ENCODE results near the gene SEPTIN10.
"Not testable (repeated sequence)": the region's sequence is repeated elsewhere in the genome, so short reads cannot be mapped to it uniquely, and the experiment has no call there.

Gene SEPTIN10

DNA sequence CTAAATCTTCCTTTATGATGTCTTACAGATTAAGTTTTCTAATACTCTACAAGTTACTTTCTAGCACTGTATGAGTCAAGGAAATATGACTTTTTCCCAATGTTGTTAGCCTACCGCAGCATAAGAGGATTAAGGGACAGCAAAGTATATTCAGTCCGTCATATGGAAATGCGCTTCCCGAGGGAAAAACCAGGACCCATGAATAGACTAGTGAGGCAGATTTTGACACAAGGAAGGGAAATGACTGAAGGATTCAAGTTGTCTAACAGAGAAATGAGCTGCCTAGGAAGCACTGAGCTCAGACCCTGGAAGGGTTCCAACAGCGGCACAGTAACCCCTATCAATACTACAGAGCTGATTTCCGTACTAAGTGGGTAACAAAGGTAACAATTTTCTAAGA is 12.0 kb downstream of the SEPTIN10 start:
- DNase-seq: no peak

DNA sequence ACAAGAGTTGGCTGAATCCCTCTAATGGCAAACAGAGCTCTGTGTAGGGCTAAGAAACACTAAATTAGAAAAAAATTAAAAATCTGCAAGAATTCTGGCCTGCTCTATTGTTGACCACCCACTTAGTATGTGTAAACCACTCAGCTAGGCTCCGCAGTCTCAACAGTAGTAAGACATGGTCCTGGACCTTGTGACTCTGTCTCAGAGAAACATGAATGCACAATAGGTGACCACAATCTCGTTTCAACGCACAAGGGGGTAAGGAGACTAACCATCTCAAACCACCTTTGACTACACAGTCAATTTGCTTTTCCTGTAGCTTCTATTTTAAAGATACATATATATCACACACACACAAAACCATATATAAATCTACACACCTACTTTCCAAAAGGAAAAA is 16.5 kb downstream of the SEPTIN10 start:
- no peak for DNase-seq

DNA sequence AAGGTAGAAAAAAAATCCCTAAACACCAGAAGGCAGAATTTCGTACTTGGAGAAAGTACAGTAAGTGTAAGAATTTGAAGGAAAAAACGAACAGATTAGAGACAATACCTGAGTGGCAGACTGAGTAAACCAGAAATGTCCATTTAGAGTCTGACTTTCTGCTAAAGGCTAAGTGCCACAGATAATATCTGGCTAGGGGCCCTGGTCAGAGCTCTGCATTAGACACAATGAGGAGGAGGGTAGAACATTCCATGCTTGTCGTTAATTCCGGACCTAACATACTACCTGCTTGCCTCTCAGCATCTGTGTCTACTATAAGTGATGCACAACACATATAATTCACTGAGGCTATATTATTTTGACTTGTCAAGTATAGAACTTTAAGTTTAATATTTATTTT is 18.1 kb downstream of the SEPTIN10 start:
- no peak for DNase-seq

DNA sequence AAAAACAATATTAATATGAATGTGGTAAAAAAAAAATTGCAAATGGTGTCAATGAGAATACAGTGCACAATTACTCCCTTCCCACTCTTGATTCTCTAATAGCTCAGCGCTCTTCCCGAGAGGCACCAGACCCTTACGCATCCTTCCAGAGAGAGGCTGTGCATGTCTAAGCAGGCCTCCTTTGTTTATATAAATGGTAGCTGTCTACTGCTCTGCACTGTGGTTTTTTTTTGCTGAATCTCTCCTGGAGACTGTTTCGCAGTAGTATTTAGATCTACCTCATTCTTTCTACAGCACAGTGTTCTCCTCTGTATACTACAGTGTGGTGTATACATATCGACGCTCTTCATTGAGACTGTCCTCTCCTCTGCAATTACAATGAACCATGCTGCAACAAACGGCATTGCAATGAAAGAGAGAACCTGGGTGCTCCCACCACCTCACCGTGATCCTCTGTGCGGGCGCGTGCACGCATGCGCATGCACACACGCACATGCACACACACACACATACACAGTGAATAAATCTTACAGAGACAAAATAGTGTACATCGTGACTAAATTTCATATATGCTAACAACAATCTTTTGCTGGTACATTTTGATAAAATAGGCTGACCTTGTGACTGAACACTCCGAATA is 19.4 kb downstream of the SEPTIN10 start:
- no peak for DNase-seq

DNA sequence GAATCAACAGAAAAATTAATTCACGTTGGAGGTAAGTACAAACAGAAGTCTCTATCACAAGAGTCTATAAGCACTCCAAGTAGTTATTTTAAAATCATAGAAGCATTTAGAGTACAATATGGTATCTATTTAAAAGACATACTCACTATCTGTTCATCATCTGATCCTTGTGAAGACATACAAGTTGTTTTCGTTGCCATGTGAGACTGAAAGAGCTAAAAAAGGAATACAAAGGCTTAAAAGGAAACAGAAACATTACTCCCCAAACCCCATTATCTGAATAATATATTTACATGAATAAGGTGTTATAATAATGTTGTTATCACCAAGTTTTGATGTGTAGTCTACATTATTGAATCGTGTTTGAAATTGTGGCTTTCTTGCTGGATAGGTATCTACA is 20.9 kb downstream of the SEPTIN10 start:
- no peak for DNase-seq

DNA sequence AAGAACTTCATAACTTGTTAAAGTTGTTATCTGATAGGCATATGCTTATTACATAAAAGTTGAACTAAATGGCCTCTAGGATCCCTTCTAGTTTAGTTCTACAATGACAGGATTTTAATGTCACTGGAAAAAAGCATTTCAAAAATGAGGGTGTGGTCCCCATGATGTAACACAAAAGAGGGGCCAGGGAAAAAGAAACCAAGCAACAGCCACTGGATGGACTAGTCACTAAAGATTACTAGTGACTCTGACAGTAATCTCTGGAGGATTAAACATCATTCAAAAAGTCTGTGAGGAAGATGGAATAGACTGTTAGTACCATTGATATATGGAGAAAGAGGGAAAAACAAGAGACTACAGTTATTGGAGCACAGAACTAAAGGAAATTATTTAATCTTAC is 22.6 kb downstream of the SEPTIN10 start:
- no peak for DNase-seq

DNA sequence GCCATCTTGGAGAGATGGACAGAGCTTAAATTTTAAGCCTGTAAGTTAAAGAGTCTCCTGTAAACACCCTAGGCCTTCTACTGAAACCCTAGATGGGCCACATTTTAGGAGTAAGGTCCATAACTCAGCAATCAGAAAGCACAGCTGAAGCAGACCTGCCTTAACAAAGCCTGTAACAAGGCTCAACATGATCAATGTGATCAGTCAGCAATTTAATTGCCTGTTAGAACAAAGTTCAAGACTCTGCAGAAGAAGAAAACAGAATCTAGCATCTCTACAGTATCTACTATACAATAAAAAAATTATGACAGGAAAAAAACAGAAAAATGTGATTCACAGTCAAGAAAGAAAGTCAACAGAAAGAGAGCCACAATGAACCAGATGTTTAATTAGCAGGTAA is 27.1 kb downstream of the SEPTIN10 start:
- DNase-seq: no peak

DNA sequence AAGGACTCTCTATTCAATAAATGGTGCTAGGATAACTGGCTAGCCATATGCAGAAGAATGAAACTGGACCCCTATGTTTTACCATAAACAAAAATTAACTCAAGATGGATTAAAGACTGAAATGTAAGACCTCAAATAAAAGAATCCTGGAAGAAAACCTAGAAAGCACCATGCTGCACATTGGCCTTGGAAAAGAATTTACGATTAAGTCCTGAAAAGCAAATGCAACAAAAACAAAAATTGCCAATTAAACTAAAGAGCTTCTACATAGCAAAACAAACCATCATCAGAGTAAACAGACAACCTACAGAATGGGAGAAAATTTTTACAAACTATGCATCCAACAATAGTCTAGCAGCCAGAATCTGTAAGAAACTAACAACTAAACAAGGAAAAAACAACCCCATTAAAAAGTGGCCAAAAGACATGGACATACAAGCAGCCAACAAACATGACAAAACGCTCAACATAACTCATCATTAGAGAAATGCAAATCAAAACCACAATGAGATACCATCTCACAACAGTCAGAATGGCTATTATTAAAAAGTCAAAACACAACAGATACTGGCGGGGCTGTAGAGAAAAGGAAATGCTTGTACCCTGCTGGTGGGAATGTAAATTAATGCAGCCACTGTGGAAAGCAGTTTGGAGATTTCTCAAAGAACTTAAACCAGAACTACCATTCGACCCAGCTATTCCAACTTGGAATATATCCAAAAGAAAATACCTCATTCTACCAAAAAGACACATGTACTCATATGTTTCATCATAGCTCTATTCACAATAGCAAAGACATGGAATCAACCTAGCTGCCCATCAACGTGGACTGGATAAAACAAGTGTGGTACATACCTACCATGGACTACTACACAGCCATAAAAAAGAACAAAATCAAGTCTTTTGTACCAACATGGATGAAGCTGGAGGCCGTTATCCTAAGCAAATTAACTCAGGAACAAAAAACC is 30.6 kb downstream of the SEPTIN10 start:
- no peak for DNase-seq

DNA sequence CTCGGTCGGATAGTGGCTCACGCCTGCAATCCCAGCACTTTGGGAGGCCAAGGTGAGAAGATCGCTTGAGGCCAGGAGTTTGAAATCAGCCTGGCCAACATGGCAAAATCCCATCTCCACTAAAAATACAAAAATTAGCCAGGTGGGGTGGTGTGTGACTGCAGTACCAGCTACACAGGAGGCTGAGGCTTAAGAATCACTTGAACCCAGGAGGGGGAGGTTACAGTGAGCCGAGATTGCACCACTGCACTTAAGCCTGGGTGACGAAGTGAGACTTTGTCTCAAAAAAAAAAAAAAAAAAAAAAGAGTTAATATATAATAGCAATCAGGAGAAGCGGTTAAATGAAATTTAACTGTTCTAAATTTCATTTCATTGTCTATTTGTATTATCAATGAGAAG is 36.1 kb downstream of the SEPTIN10 start:
- not testable (repeated sequence) for DNase-seq

DNA sequence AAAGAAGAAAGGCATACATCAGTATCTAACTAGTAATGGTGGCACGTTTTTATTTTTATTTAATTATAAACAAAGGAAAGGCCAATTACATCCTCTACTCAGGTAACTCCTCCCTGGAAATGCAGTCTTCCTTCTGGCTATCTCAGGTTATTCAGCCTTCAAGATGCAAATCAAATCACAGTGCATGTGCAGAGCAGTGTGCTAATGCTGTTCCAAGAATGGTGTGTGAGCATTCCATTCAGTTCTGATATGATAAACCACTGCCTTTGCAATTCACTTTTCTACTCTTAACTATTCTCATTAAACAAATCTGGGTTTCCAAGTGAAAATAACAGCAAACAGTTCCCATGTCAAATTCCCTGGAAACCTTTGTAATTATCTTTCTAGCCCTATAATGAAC is 38.4 kb downstream of the SEPTIN10 start:
- no peak for DNase-seq

DNA sequence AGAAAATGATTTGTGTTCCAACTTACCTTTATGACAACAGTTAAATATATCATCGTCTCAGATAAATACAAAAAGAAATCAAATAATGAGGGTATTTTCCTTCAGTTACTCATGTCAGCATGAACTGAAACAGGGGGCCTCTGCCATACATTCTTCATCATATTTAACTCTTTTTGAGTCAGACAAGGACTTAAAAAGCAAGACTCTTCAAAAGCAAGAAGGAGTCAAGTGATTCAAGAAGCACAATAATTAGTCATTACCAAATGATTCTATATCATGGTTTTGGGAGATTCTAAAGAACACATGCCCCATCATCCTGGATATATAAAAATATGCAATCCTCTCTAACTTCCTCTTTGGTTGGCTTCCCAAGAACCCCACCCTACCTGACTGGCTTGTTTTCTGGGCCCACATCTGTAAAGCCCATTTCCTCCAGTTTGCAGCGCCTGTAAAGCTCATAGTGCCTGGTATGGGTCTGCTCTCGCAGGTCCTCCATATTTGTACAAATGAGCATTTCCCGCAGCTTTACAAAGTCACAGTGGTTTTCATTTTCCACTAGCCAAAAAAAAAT is 49.7 kb downstream of the SEPTIN10 start:
- DNase-seq: no peak

DNA sequence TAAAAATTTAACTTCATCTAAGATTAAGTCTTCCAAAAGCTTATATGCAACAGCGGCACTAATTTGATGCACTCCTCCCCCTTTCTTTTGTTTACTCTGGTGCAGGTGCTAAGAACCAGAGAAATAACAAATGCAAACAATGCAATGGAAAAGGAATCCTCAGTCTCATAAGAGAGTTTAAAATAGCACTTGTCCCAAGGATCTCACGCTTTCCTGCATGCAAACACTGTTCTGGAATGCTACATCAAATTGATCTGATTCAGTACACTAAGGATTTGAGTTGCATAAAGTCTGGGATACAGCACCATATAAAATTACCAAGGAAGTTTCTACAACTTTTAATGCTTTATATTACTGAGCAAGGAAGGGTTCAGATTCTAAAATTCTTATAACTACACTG is 50.5 kb downstream of the SEPTIN10 start:
- no peak for DNase-seq

DNA sequence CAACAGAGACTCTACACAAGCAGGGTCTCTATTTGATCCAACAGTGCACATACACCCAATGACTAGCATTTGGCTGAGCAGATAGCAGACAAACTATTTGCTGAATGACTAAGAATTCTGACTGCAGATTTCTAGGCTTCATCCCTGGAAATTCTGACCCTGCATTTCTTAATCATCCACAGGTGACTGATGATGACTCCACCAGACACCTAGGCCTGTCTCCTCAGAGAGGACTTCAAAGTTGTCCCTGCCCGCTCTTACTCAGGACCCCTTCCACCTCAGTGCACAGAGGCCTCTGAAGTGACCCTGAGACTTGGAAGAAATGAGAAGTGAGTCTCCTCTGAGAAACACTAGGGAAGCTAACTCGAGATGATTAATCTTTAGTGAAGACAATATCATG is 51.3 kb downstream of the SEPTIN10 start:
- DNase-seq: no peak

DNA sequence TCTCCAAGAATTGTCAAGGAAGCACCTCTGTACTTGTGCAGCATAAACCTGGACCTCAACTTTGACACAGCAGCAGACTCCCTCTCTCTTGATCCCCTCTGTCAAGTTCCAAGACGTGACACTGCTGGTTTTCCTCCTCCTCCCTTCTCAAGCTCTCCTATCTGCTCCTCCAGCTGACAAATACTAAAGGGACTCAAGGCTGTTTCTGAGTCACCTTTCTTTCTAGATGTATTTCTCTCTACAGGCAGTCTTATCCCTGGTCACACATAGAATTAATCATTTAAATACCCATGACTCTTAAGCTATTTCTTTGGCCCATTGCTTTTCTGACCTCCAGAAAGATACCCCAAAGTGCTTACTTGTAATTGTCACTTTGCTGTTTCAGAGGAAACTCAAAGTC is 53.5 kb downstream of the SEPTIN10 start:
- no peak for DNase-seq

DNA sequence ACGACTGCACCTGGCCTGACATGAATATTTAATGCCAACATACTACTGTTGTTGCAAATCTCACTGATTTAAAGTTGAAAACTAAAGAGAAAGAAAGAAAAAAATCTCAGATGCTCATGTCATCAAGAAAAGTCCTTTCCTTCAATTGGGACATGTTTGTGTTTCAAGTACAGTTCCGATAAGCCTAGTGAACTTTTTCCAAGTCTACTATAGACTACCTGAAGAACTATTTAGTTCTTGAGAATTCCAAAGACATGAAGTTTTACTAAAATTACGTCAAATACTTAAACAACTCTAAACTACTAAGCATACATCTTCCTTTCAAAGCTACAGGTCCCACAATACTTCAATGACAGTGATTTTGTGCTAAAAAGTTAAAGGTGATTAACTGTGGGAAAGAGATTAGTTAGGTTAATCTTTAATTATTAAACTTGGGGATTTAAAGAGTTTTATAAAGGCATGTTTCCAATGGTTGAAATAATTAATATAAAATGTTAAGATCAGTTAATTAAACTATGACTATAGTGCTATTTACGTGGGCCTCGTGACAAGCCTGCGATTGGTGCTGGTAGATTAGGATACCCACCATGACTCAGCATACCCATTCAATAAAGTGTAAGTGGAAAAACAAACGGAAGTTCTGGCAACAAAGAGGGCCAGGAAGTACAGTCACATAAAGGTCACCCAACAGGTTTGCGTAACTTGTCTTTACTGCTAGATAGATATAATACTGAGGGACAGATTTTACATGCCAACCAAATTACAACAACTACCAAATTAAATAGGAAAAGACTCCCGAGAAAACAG is 55.5 kb downstream of the SEPTIN10 start:
- DNase-seq: no peak

DNA sequence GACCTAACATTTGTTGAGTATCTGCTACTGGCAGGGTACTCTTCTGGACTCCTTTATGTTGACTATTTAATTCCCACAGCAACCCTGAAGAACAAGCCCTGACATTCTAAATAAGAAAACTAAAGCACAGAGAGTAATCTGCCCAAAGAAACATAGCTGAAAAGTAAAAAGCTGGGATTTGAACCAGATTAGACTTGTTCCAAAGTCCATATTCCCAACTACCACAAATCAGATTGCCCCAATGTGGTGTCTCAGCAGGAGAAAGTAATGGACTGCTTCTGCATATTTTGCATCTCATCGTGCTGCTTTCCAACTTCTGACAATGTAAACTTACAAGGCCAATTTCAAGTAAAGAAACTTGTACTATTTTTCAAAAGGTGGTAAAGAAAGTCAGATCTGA is 56.5 kb downstream of the SEPTIN10 start:
- DNase-seq: no peak

DNA sequence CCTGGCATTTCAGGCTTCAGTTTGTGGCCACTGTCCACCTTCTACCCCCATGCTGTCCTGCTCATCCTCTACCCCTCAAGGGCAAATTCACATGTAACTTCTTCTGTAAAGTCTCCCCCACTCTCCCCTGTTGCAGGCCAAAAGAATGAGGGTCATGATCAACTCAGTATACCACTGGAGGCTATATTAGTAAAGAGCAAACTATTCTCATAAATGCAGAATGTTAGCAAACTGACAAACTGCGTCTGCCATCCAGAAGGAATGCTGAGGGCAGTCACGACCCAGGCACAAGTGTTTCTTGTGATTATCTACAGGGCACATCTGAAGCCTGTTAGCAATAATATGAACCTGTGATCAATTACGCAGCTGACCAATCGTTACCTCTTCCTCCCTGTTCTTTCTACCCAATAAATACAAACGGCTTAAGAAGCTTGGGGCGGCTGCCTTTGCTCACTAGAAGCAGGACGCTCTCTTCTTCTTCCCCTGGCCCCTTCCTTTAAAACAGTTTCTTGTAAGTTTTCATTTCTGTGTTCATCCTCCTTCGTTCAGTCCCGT is 58.3 kb downstream of the SEPTIN10 start:
- no peak for DNase-seq

DNA sequence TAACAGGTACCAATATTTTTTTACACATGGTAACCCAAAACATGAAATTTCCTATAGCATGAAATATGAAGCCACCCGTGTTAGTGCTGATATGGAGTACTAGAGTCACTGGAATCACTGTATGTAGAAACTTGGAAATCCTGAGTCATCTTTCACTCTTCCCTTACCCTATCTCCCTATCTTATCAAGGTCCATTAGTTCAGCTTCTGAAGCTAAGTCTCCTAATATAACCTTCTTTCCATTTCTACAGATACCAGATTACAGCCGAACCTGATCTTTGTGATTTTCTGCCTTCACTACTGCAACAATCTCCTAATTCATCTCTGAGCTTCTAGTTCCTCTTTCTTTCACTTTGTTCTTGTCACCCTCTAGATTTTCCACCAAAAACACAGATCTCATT is 59.0 kb downstream of the SEPTIN10 start:
- no peak for DNase-seq

DNA sequence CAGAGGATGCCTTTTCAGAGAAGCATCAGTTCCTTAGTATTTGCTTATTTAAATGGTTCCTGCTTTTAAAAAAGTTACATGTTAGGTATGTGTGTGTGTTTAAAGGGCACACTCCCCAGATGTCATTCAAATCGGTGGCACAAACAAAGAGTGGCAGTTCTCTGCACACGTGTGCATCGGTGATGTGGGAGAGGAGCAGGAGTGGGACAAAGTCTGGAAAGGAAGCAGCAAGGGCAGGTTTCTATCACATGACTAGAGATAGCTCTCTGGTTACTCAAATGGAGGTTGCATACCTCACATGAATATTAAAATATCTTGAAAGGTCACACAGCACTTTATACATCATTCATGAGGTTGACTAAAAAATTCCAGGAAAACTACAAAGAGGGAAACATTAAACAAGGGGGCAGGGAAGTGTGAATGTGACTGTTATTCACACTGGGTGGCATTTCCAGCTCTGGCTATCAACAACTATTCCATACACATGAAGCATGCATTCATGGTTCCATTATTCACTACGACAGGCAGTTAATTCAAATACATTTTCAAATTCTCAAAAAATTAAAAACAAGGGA is 64.7 kb downstream of the SEPTIN10 start:
- DNase-seq: no peak

DNA sequence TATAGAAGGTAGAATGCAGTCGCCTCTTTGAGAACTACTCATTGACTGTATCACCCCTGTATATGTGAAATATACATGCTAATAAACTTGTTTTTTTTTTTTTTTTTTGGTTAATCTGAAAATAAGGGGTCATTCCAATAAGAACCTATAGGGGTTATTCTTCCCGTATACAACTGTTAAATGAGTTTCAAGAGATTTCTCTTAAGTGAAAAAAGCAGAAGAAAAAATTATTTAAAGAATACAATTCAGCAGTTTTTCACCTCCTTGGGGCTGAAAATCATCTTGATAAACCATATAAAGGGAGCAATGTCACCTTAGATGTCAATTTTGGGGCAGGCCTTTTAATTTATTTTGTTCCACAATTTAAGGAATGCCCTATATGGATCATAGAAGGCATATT is 66.5 kb downstream of the SEPTIN10 start:
- no peak for DNase-seq

DNA sequence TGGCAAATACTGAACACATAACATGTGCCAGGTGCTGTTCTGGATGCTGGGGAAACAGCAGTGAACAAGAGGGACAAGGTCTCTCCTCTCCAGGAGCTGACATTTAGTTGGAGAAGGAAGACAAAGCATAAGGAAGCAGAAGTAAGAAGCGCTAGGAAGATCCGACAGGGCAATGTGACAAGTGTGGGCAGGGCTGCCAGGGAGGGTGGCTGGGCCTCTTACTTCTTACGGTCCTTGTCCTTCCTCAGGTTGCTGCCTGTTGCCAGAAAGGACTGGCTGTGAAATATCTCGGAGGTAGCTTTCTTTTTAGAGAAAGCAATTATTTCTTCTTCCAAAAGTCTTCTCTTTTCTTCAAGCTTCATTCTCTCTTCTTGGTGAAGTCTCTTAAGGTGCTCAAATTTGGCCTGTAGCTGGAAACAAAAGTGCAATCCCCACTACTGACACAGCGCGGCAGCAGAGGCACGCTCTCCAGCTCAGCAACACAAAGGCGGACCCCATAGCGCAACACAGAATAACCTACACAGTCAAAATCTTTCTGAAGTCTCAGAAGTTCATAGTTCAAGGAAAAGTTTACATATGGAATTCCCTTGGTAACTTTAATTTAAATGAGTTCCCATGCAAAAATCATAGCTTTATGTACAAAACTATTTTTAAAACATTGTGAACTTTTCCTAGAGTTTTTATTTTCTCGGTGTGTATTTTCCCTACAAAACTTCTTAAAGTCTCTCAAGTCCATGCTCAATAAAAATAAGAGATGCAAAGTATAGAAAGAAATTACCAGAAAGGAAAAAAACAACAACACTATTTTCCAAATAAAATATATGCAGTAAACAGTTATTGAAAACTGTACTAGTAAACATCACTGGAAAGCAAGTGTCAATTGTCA is 67.7 kb downstream of the SEPTIN10 start:
- DNase-seq: peak; percentile 6

DNA sequence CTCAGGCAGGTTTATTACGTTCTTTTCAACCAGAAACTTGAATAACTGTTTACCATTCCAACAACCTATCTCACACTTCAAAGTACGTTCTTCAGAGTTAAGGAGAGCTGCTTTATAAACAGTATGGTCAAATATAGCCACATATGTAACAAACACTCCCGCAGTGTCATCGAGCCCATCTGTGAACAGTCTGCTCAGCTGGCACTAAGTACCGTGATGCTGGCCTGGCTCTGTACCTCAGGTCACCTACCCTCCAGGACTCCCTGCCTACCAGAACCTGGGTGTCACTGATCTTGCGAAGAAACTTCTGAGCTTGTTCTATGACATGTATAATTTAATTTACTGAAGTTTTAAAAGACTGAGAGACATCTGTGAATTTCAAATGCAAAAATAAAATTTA is 71.4 kb downstream of the SEPTIN10 start:
- no peak for DNase-seq
